ENCODE results near the gene XPA. TPM values are rescaled to one million over a fixed set of nuclear protein-coding genes. Genes with fewer than 3 reads are reported as not detected.

Gene XPA
- total RNA-seq, 1 experiment from 2014 or later = 12.3 TPM

GRCh38 chr9:97673922-97674321 lies 23.2 kb downstream of the XPA start:
- no peak for DNase-seq (ENCODE audit: unreplicated experiment)
- peaks cover 89% of the 10 kb centered on the region for H3K36me3 Mint-ChIP-seq (ENCODE audit: insufficient read depth, unreplicated experiment)
- intact Hi-C loops (cut with micrococcal nuclease) = no loop called here
- H3K27ac Mint-ChIP-seq (ENCODE audit: low read depth, unreplicated experiment) = no peak overlapping the region
- no peaks in the 10 kb centered on the region for H3K9me3 Mint-ChIP-seq (ENCODE audit: unreplicated experiment)
- ChIA-PET CTCF (interaction anchor here (0.5 to 0.8 kb wide), 4 partner anchors 14 to 237 kb away, joined by 3 read pairs; no protein-coding TSS in a partner anchor), POLR2A (interaction anchor here (0.9 kb wide), 1 partner anchor 42 kb away, joined by 3 read pairs; no protein-coding TSS in a partner anchor)
- no peak for TF ChIP-seq CTCF (IDR thresholded peaks at IDR 0.05; ENCODE audit: unreplicated experiment)
- no peaks in the 10 kb centered on the region for H3K4me1 Mint-ChIP-seq (ENCODE audit: insufficient read depth, unreplicated experiment)
- no TSS peak for BruUV-seq (replicated peaks)
- H3K27me3 Mint-ChIP-seq (ENCODE audit: insufficient read depth, unreplicated experiment) = no peaks in the 10 kb centered on the region
- H3K4me3 Mint-ChIP-seq (ENCODE audit: unreplicated experiment) = no peak overlapping the region

GRCh38 chr9:97672403-97672802 lies 24.7 kb downstream of the XPA start:
- Mint-ChIP-seq H3K36me3 (ENCODE audit: insufficient read depth, unreplicated experiment) (peaks cover 93% of the 10 kb centered on the region), H3K4me1 (ENCODE audit: insufficient read depth, unreplicated experiment) (no peaks in the 10 kb centered on the region), H3K4me3 (ENCODE audit: unreplicated experiment) (no peak overlapping the region), H3K27ac (ENCODE audit: low read depth, unreplicated experiment) (no peak overlapping the region), H3K27me3 (ENCODE audit: insufficient read depth, unreplicated experiment) (no peaks in the 10 kb centered on the region), H3K9me3 (ENCODE audit: unreplicated experiment) (no peaks in the 10 kb centered on the region)
- intact Hi-C loops (cut with micrococcal nuclease) = no loop called here
- CTCF ChIA-PET = no interaction called here
- BruUV-seq (replicated peaks) = no TSS peak
- POLR2A ChIA-PET = interaction anchor here (1.3 kb wide), 1 partner anchor 12 kb away, joined by 4 read pairs; no protein-coding TSS in a partner anchor
- DNase-seq (ENCODE audit: unreplicated experiment) = no peak
- no peak for TF ChIP-seq CTCF (IDR thresholded peaks at IDR 0.05; ENCODE audit: unreplicated experiment)

- no peak for TF ChIP-seq CTCF (IDR thresholded peaks at IDR 0.05; ENCODE audit: unreplicated experiment)
- Mint-ChIP-seq H3K4me1 (ENCODE audit: insufficient read depth, unreplicated experiment) (no peaks in the 10 kb centered on the region), H3K27ac (ENCODE audit: low read depth, unreplicated experiment) (no peak overlapping the region), H3K9me3 (ENCODE audit: unreplicated experiment) (no peaks in the 10 kb centered on the region), H3K4me3 (ENCODE audit: unreplicated experiment) (no peak overlapping the region), H3K36me3 (ENCODE audit: insufficient read depth, unreplicated experiment) (peaks cover 93% of the 10 kb centered on the region), H3K27me3 (ENCODE audit: insufficient read depth, unreplicated experiment) (no peaks in the 10 kb centered on the region)
- ChIA-PET POLR2A (interaction anchor here (1.2 to 1.5 kb wide), 3 partner anchors 35 to 37 kb away, joined by 3 to 4 read pairs (median 3); partner anchors contain the start of gene NCBP1), CTCF (interaction anchor here (0.6 to 1.4 kb wide), 4 partner anchors 9 to 327 kb away, joined by 3 to 4 read pairs (median 3); no protein-coding TSS in a partner anchor)
- intact Hi-C loops (cut with micrococcal nuclease) = no loop called here
- BruUV-seq (replicated peaks) = no TSS peak
- no peak for DNase-seq (ENCODE audit: unreplicated experiment)
These were observed 26.6 kb downstream of the XPA start for GRCh38 chr9:97670586-97670985.

GRCh38 chr9:97668485-97668884 lies 28.7 kb downstream of the XPA start:
- H3K4me1 Mint-ChIP-seq (ENCODE audit: insufficient read depth, unreplicated experiment) = no peaks in the 10 kb centered on the region
- no peak overlapping the region for H3K4me3 Mint-ChIP-seq (ENCODE audit: unreplicated experiment)
- POLR2A ChIA-PET = no interaction called here
- H3K9me3 Mint-ChIP-seq (ENCODE audit: unreplicated experiment) = no peaks in the 10 kb centered on the region
- intact Hi-C loops (cut with micrococcal nuclease) = no loop called here
- H3K36me3 Mint-ChIP-seq (ENCODE audit: insufficient read depth, unreplicated experiment) = peaks cover 91% of the 10 kb centered on the region
- no TSS peak for BruUV-seq (replicated peaks)
- CTCF ChIA-PET = no interaction called here
- TF ChIP-seq CTCF (IDR thresholded peaks at IDR 0.05; ENCODE audit: unreplicated experiment) = no peak
- no peak for DNase-seq (ENCODE audit: unreplicated experiment)
- no peaks in the 10 kb centered on the region for H3K27me3 Mint-ChIP-seq (ENCODE audit: insufficient read depth, unreplicated experiment)
- peak overlapping the region; percentile 5 for H3K27ac Mint-ChIP-seq (ENCODE audit: low read depth, unreplicated experiment)
